NCI-H1048 (cell line): ENCODE results near the gene SFSWAP.
"Not testable (repeated sequence)": the region's sequence is repeated elsewhere in the genome, so short reads cannot be mapped to it uniquely, and the experiment has no call there.

Source experiments
- DNase-seq: peaks from one replicate; lab custom pipeline; 2025; lab: John Stamatoyannopoulos, UW

SFSWAP gene

DNA sequence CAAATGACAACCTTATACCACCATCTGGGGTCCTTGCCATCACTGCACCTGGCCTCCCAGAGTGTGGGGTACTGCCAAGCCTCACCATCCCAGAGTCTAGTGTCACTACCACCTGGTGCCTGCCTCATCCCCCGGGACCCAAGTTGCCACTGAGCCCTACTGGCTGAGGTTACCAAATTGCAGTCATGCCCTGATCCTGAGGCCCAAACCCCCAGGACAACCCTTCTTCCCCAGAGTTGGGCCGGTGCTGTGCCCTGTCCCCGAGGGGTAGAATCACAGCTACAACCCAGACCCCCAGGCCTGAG, 8.4 kb upstream of the SFSWAP start:
- DNase-seq = no peak

DNA sequence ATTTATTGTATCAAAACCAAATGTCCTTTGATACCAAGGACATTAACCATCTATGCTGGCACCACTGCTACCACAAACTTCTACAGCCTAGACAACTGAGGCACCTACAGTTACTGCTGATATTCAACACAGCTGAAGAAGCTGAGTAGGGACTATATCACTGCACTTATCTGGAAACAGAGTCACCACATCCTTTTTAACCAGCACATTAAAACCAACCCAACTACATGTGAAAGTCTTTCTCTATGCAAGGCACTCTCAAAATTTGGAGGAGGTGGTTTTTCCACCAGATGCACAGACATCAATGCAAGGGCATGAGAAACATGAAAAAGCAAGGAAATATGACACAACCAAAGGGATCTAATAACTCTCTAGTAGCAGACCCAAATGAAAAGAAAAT, 7.7 kb upstream of the SFSWAP start:
- no peak for DNase-seq

DNA sequence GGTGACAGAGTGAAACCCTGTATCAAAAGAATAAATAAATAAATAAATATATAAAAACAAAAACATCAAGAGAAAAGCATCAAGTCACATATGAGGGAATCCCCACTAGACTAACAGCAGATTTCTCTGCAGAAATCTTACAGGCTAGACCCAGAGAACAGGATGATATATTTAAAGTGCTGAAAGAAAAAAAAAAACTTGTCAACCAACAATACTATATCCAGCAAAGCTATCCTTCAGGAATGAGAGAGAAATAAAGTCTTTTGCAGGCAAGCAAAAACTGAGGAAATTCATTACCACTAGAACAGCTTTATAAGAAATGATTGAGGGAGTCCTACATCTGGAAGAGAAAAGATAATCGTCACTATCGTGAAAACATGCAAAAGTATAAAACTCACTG, 6.4 kb upstream of the SFSWAP start:
- DNase-seq = no peak

GRCh38 chr12:131706709-131707108, 4.2 kb upstream of the SFSWAP start:
- DNase-seq = not testable (repeated sequence)

GRCh38 chr12:131709226-131709625, 1.7 kb upstream of the SFSWAP start:
- DNase-seq = no peak

DNA sequence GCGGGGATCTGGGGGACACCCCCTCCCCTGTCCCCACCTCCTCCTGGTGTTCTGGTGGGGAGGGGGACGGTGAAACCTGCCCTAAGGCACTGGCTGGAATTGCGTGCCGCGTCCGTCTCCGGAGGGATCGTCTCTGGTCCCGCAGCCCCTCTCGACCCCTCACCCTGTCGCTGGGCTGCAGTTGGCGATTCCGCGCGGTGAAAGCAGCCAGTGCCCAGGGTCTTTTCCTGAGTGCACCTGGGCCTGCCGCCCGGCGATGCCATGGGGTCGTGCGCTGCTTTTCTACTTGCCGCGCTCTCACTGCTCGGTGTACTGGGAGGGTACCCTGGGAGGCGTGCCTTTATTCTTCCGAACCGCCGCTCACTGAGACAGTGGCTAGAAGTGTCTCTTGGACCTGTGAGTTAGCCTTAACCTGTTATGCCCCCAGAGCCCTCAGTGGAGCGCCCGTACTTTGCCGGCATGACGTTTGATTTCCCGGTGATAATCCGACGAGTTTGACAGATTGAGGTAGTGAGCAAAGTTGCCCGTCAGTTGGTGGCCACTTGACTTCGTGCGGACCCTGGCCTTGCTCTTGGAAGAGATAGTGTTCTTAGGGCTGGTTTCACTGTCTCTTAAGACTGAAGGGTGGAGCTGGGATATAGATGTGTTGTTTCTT, 788 bp downstream of the SFSWAP start:
- DNase-seq = no peak

DNA sequence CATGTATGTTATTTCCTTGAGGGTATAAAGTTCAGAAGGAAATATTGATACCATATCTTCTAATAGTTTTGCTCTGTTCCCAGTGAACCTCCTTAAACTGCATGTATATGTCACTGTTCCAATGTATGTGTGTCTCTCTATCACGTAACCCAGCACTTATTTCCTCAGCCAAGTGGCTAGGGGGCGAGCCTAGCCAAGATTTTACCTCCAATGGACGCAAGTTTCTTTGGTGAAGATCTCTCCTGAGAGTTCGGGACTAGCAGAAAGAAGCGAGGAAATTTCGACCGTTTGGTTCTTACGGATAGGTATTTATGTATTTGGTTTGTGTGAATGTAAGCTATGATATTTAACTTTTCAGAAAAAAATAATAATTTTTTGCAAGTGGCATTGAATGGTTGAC, 2.5 kb downstream of the SFSWAP start:
- DNase-seq = no peak

DNA sequence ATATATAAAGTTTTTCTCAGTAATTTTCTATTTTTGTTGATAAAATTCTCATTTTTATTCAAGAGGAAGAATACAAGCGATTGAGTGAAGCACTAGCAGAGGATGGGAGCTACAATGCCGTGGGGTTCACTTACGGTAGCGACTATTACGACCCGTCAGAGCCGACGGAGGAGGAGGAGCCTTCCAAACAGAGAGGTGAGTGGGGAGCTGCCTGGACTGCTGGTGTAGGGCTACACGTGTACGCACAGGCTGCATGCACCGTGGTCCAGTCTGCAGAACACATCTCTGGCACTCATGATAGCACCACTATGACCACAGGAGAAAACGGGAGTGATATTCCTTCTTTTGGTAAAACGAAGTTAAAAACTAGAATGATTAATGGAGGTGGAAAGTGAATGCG, 3.9 kb downstream of the SFSWAP start:
- DNase-seq = no peak

- DNase-seq = no peak
These were observed 5.4 kb downstream of the SFSWAP start for GRCh38 chr12:131716282-131716681.

DNA sequence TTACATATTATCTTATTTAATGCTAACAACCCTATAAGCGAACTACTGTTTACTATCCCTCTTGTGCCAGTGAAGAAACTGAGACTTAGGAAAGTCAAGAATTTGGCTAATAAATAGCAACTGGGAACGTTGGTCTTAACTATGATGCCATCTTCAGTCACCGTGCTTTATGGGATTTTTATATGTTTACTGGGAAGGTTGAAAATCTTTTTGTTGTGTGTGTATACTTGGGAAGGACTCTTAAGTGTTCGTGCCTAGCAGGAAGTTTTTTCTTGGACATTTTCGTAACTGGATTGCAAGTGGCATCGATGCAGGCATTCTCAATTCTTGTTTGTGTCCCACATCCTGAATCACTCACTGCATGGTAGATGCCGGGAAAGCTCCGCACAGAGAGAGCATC, 9.4 kb downstream of the SFSWAP start:
- DNase-seq = no peak

- DNase-seq = no peak
These were observed 10.0 kb downstream of the SFSWAP start for GRCh38 chr12:131720921-131721320.

- DNase-seq = no peak
These were observed 10.7 kb downstream of the SFSWAP start for GRCh38 chr12:131721548-131721947.

- DNase-seq = no peak
These were observed 12.6 kb downstream of the SFSWAP start for GRCh38 chr12:131723532-131723931.

DNA sequence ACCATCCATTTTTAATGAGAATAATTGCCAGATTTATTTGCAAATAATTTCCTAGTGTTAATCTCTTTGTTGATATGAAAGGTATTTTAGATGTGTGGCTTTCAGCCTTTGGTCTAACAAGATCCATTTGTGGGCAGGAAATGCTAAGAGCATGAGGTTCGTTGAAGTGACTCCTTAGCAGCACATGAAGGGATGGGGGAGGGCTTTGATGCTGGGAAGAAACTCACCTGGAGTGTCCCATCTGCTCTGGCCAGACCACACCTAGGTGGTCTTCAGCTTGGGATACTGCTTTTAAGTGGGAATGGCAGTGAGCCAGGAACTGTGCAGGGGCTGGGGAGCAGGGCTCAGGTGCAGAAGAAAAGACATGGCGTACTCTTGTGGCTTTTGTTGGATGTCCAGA, 13.6 kb downstream of the SFSWAP start:
- DNase-seq = no peak

DNA sequence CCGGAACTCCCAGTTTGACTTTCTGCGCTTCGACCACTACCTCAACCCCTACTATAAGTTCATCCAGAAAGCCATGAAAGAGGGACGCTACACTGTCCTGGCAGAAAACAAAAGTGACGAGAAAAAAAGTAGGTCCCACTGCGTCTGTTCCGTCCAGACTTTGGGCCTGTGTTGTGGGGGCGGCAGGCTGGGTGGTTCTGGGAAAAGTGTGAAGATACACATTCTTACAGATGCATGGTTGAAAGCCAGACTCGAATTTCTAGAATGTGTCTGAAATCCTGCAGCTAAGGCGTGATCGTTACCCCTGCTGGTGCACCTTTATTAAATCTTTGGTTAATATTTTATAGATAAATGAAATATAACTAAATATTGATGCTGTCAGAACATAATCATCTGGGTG, 14.6 kb downstream of the SFSWAP start:
- DNase-seq = no peak

GRCh38 chr12:131728720-131729119, 17.8 kb downstream of the SFSWAP start:
- no peak for DNase-seq

GRCh38 chr12:131729254-131729955, 18.5 kb downstream of the SFSWAP start:
- no peak for DNase-seq

GRCh38 chr12:131732996-131733615, 22.2 kb downstream of the SFSWAP start:
- no peak for DNase-seq

DNA sequence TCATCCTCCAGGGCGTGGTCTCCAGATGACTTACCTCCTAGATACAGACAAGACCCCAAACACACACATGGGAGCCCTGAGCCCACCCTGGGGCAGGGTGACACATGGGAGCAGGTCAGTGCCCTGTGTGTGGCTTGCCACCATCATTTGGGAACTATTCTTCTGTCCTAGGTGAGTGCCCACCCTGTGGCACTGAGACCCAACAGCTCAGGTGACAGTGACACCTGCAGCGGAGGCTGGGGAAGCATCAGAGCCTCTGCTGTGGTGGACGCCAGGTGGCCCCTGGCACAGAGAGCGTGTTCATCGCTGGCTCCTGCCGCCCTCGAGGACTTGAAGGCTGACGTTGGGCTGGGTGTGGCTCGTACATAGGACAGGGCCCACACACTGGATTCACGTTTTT, 23.0 kb downstream of the SFSWAP start:
- DNase-seq = no peak

GRCh38 chr12:131734336-131735152, 23.7 kb downstream of the SFSWAP start:
- DNase-seq = no peak

GRCh38 chr12:131735153-131735456, 24.2 kb downstream of the SFSWAP start:
- DNase-seq = no peak

DNA sequence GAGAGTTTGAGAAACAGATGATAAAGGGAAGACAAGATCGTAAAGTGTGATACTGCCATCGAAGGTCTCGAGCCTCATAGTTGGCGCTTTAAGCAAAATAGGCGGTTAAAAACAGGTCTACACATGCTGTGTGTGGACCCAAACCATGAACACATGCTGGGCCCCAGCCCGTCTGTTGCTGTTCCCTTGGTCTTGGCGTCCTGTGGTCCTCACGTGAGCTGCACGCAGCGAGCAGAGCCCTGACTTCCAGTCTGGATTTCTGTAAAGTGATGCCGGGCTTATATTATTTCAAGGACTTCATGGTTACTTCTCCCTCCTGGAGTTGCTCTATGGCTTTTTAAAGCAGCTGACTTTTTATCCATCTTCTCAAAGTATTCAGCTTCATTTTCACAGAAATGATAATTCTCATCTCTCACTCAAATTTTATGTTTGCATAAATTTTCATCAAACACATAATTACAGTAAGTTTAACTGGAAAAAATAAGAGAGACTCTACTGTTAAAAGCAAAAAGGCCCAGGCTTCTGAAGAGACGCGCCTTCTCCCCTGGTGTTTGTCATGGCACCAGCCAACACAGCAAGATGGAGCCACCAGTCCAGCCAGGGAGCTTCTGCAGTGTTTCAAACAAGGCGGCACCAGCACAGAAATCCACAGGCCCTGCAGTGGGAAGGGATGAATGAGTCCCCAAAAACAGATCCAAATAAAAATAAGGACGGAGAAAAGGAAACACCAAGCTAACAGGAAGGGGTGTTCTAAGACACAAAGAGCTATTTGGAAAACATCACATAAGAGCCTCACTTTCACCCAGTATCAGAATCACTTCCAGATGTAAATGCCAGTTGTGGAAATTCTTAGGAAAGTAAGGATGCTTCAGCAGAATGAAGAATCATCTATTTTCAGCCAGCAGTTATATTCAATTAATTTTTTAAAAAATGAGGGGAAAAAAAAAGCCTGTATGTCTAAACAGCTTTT, 24.9 kb downstream of the SFSWAP start:
- DNase-seq = no peak
